ENCODE data around the gene ONECUT2. TPM values are rescaled to one million over a fixed set of nuclear protein-coding genes. Genes with fewer than 3 reads are reported as not detected.
"Not testable (repeated sequence)": the region's sequence is repeated elsewhere in the genome, so short reads cannot be mapped to it uniquely, and the experiment has no call there.

The ONECUT2 gene
- polyA plus RNA-seq (2013, experiment 1 of 2), result 1.7 TPM
- polyA plus RNA-seq (2013, experiment 2 of 2), result 1.6 TPM

DNA sequence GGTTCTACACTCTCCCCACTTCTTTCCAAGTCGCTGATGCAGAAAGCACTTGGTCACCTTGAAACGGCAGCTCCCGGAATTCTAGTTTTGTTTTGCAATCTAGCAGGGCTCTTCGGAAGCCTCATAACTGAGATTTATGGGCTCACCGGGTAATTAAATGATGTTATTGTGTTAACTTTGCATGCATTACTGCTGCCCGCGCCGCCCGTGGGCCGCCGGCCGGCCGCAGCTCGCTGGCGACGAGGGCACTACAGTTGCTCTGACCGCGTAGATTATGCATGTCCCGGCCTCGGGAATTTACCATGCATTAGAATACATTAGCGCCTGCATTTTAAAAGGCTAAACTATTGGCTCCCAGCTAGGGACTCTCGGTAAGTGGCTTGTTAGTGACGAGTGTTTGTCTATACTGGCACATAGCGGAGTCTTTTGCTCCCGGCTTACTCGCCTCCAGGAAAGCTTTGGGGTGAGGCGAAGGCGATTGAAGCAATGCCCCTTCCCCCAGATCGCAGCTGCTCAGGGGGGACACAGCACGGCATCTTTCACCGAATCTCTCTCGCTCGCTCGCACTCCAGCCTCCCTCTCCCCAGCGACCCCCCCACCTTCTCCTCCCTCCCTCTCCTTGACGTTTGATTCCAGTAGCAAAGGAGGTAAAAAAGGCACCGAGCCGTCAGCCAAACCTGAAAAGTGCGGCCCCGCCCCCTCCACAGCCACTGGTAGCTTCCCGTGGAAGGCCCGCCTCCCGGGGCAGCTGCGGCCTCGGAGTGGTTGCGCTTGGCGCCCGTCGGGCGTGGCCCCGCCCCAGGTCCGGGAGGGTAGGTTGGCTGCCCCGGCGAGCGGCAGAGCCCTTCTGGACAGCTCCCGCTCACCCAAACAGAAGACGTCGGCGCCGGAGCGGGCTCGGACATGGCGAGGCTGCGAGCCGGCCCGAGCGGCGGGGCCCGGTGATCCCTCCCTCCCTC is at the start of gene ONECUT2:
Gene ONECUT2 (plus strand): TSS at position 839 of the 959 bp plus-strand sequence. CDS start 343 bp downstream, outside the sequence.
- Histone ChIP-seq H3K27me3 (ENCODE audit: insufficient read depth, low read length, poor library complexity) (peaks cover 56% of the 10 kb centered on the region), H2BK15ac (replicated peaks; ENCODE audit: low read depth) (no peak within 1 kb of the TSS), H3K4ac (ENCODE audit: low read depth, low read length) (no peak within 1 kb of the TSS), H3K27ac (ENCODE audit: low read depth, low read length) (no peak within 1 kb of the TSS), H3K79me1 (ENCODE audit: low read length) (no peaks in the 10 kb centered on the region), H3K4me1 (ENCODE audit: control insufficient read depth, low read depth, low read length) (peaks cover 7% of the 10 kb centered on the region), H4K8ac (ENCODE audit: low read depth, low read length) (no peak within 1 kb of the TSS), H2BK5ac (ENCODE audit: low read length) (no peak within 1 kb of the TSS), H2BK120ac (ENCODE audit: low read depth, low read length) (no peak within 1 kb of the TSS), H3K79me2 (ENCODE audit: control insufficient read depth, insufficient read depth, low read length) (no peaks in the 10 kb centered on the region), H3K9ac (ENCODE audit: low read length) (peak within 1 kb of the TSS; percentile 29), H3K18ac (ENCODE audit: low read length) (no peak within 1 kb of the TSS), H3K4me2 (ENCODE audit: low read length) (peak within 1 kb of the TSS; percentile 89), H3K36me3 (ENCODE audit: control insufficient read depth, insufficient read depth, low read length) (no peaks in the 10 kb centered on the region), H3K56ac (ENCODE audit: low read length) (peak within 1 kb of the TSS; percentile 49), H2AK5ac (ENCODE audit: low read length) (no peak within 1 kb of the TSS), H4K5ac (ENCODE audit: low read length) (no peak within 1 kb of the TSS), H3K4me3 (ENCODE audit: low read length) (peak within 1 kb of the TSS; percentile 46), H3K23ac (ENCODE audit: low read length) (peak within 1 kb of the TSS; percentile 94)
- DNase-seq, result peak; percentile 98
- no CpG with 5 or more reads among the region's 69 CpGs for WGBS (ENCODE audit: extremely low coverage, insufficient coverage, low lambda C conversion rate)

GRCh38 chr18:57389271-57389670 is 45.9 kb upstream of the ONECUT2 start:
- Histone ChIP-seq H3K36me3 (ENCODE audit: control insufficient read depth, insufficient read depth, low read length) (no peaks in the 10 kb centered on the region), H3K79me2 (ENCODE audit: control insufficient read depth, insufficient read depth, low read length) (no peaks in the 10 kb centered on the region), H3K18ac (ENCODE audit: low read length) (no peak overlapping the region), H2BK120ac (ENCODE audit: low read depth, low read length) (no peak overlapping the region), H3K4me3 (ENCODE audit: low read length) (no peak overlapping the region), H2BK5ac (ENCODE audit: low read length) (no peak overlapping the region), H3K79me1 (ENCODE audit: low read length) (no peaks in the 10 kb centered on the region), H2AK5ac (ENCODE audit: low read length) (no peak overlapping the region), H3K56ac (ENCODE audit: low read length) (no peak overlapping the region), H3K4me1 (ENCODE audit: control insufficient read depth, low read depth, low read length) (no peaks in the 10 kb centered on the region), H2BK15ac (replicated peaks; ENCODE audit: low read depth) (no peak overlapping the region), H3K9ac (ENCODE audit: low read length) (no peak overlapping the region), H3K4ac (ENCODE audit: low read depth, low read length) (no peak overlapping the region), H3K23ac (ENCODE audit: low read length) (no peak overlapping the region), H4K5ac (ENCODE audit: low read length) (no peak overlapping the region), H4K8ac (ENCODE audit: low read depth, low read length) (no peak overlapping the region), H3K27ac (ENCODE audit: low read depth, low read length) (no peak overlapping the region), H3K4me2 (ENCODE audit: low read length) (no peak overlapping the region), H3K27me3 (ENCODE audit: insufficient read depth, low read length, poor library complexity) (no peaks in the 10 kb centered on the region)
- no peak for DNase-seq
- WGBS (ENCODE audit: extremely low coverage, insufficient coverage, low lambda C conversion rate), result no CpG with 5 or more reads among the region's 2 CpGs

- no peak overlapping the region for H4K8ac ChIP-seq (ENCODE audit: low read depth, low read length)
- no peak overlapping the region for H3K18ac ChIP-seq (ENCODE audit: low read length)
- no peak overlapping the region for H2BK120ac ChIP-seq (ENCODE audit: low read depth, low read length)
- H3K79me1 ChIP-seq (ENCODE audit: low read length), result no peaks in the 10 kb centered on the region
- H4K5ac ChIP-seq (ENCODE audit: low read length), result no peak overlapping the region
- no peak overlapping the region for H2BK5ac ChIP-seq (ENCODE audit: low read length)
- no peak overlapping the region for H3K4ac ChIP-seq (ENCODE audit: low read depth, low read length)
- H2AK5ac ChIP-seq (ENCODE audit: low read length), result no peak overlapping the region
- no peaks in the 10 kb centered on the region for H3K4me1 ChIP-seq (ENCODE audit: control insufficient read depth, low read depth, low read length)
- no peak overlapping the region for H2BK15ac ChIP-seq (replicated peaks; ENCODE audit: low read depth)
- no peaks in the 10 kb centered on the region for H3K27me3 ChIP-seq (ENCODE audit: insufficient read depth, low read length, poor library complexity)
- no peak overlapping the region for H3K23ac ChIP-seq (ENCODE audit: low read length)
- no peaks in the 10 kb centered on the region for H3K79me2 ChIP-seq (ENCODE audit: control insufficient read depth, insufficient read depth, low read length)
- no CpG with 5 or more reads among the region's 3 CpGs for whole genome bisulfite sequencing (ENCODE audit: extremely low coverage, insufficient coverage, low lambda C conversion rate)
- H3K4me2 ChIP-seq (ENCODE audit: low read length), result no peak overlapping the region
- no peak overlapping the region for H3K9ac ChIP-seq (ENCODE audit: low read length)
- H3K56ac ChIP-seq (ENCODE audit: low read length), result no peak overlapping the region
- H3K27ac ChIP-seq (ENCODE audit: low read depth, low read length), result no peak overlapping the region
- H3K36me3 ChIP-seq (ENCODE audit: control insufficient read depth, insufficient read depth, low read length), result no peaks in the 10 kb centered on the region
- no peak overlapping the region for H3K4me3 ChIP-seq (ENCODE audit: low read length)
- no peak for DNase-seq
Observed at GRCh38 chr18:57390044-57390443, 45.1 kb upstream of the ONECUT2 start.

GRCh38 chr18:57394749-57395148 is 40.4 kb upstream of the ONECUT2 start:
- H3K79me1 ChIP-seq (ENCODE audit: low read length); H2BK120ac ChIP-seq (ENCODE audit: low read depth, low read length); H2BK5ac ChIP-seq (ENCODE audit: low read length); H3K4me2 ChIP-seq (ENCODE audit: low read length); H4K8ac ChIP-seq (ENCODE audit: low read depth, low read length); H3K36me3 ChIP-seq (ENCODE audit: control insufficient read depth, insufficient read depth, low read length); DNase-seq; H3K27me3 ChIP-seq (ENCODE audit: insufficient read depth, low read length, poor library complexity); H3K9ac ChIP-seq (ENCODE audit: low read length); H3K79me2 ChIP-seq (ENCODE audit: control insufficient read depth, insufficient read depth, low read length); H3K4me1 ChIP-seq (ENCODE audit: control insufficient read depth, low read depth, low read length); H3K4me3 ChIP-seq (ENCODE audit: low read length); H3K18ac ChIP-seq (ENCODE audit: low read length); H4K5ac ChIP-seq (ENCODE audit: low read length); H3K23ac ChIP-seq (ENCODE audit: low read length); H2BK15ac ChIP-seq (replicated peaks; ENCODE audit: low read depth); H3K27ac ChIP-seq (ENCODE audit: low read depth, low read length); H2AK5ac ChIP-seq (ENCODE audit: low read length); H3K4ac ChIP-seq (ENCODE audit: low read depth, low read length); H3K56ac ChIP-seq (ENCODE audit: low read length): not testable (repeated sequence)
- no CpG with 5 or more reads among the region's 1 CpG for WGBS (ENCODE audit: extremely low coverage, insufficient coverage, low lambda C conversion rate)

DNA sequence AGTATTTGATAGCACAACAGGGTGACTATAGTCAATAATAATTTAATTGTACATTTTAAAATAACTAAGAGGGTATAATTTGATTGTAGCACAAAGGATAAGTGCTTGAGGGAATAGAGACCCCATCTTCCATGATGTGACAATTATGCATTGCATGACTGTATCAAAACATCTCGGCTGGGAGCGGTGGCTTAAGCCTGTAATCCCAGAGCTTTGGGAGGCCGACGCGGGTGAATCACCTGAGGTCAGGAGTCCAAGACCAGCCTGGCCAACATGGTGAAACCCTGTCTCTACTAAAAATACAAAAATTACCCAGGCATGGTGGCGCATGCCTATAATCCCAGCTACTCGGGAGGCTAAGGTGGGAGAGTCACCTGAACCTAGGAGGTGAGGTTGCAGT is 38.3 kb upstream of the ONECUT2 start:
- not testable (repeated sequence) for H3K4me3 ChIP-seq (ENCODE audit: low read length); H3K36me3 ChIP-seq (ENCODE audit: control insufficient read depth, insufficient read depth, low read length); H3K79me1 ChIP-seq (ENCODE audit: low read length); H2AK5ac ChIP-seq (ENCODE audit: low read length); H4K5ac ChIP-seq (ENCODE audit: low read length); H3K56ac ChIP-seq (ENCODE audit: low read length); H2BK120ac ChIP-seq (ENCODE audit: low read depth, low read length); DNase-seq; H3K18ac ChIP-seq (ENCODE audit: low read length); H3K27me3 ChIP-seq (ENCODE audit: insufficient read depth, low read length, poor library complexity); H3K4me1 ChIP-seq (ENCODE audit: control insufficient read depth, low read depth, low read length); H3K27ac ChIP-seq (ENCODE audit: low read depth, low read length); H3K4me2 ChIP-seq (ENCODE audit: low read length); H3K9ac ChIP-seq (ENCODE audit: low read length); H2BK15ac ChIP-seq (replicated peaks; ENCODE audit: low read depth); H3K4ac ChIP-seq (ENCODE audit: low read depth, low read length); H2BK5ac ChIP-seq (ENCODE audit: low read length); H4K8ac ChIP-seq (ENCODE audit: low read depth, low read length); H3K79me2 ChIP-seq (ENCODE audit: control insufficient read depth, insufficient read depth, low read length); H3K23ac ChIP-seq (ENCODE audit: low read length)
- WGBS (ENCODE audit: extremely low coverage, insufficient coverage, low lambda C conversion rate), result no CpG with 5 or more reads among the region's 7 CpGs

Measured in mesendoderm (in vitro differentiated cells).